Trophoblast cell (in vitro differentiated cells and primary cell): ENCODE results near the gene CCDC80. TPM values are rescaled to one million over a fixed set of nuclear protein-coding genes. Genes with fewer than 3 reads are reported as not detected.

ENCODE experiments used
- DNase-seq, 2 donors: peaks; one replicate each; pipeline ENCODE4 v3.0.0-alpha.2; 2016
- H2AFZ ChIP-seq: 2 replicates; pipeline ENCODE4 v1.6.1; 2013; ENCODE audit warnings: low read length, moderate library complexity, mild to moderate bottlenecking; ENCODE audit not compliant: insufficient read depth, poor library complexity
- H2AK5ac ChIP-seq: 2 replicates; pipeline ENCODE4 v1.6.1; 2013; ENCODE audit warnings: mild to moderate bottlenecking, low read length
- H2BK120ac ChIP-seq: 2 replicates; pipeline ENCODE4 v1.6.1; 2013; ENCODE audit warnings: low read length, mild to moderate bottlenecking, moderate library complexity; ENCODE audit not compliant: insufficient read depth, poor library complexity
- H2BK12ac ChIP-seq: 2 replicates; pipeline ENCODE4 v1.6.1; 2013; ENCODE audit warnings: mild to moderate bottlenecking, low read length, moderate library complexity
- H2BK5ac ChIP-seq: 2 replicates; pipeline ENCODE4 v1.6.1; 2013; ENCODE audit warnings: low read length, low read depth, moderate library complexity, mild to moderate bottlenecking; ENCODE audit not compliant: poor library complexity
- H3K14ac ChIP-seq: 2 replicates; pipeline ENCODE4 v1.6.1; 2013; ENCODE audit warnings: mild to moderate bottlenecking, low read length
- H3K18ac ChIP-seq: 2 replicates; pipeline ENCODE4 v1.6.1; 2013; ENCODE audit warnings: mild to moderate bottlenecking, low read length
- H3K23ac ChIP-seq: 2 replicates; pipeline ENCODE4 v1.6.1; 2013; ENCODE audit warnings: low read length
- H3K27ac ChIP-seq: 2 replicates; pipeline ENCODE4 v1.5.1; 2013; ENCODE audit warnings: low read depth, mild to moderate bottlenecking, inconsistent platforms, low read length, moderate library complexity
- H3K27me3 ChIP-seq: 2 replicates; pipeline ENCODE4 v1.6.1; 2013; ENCODE audit warnings: inconsistent platforms, mild to moderate bottlenecking, low read length, moderate library complexity; ENCODE audit not compliant: insufficient read depth
- H3K36me3 ChIP-seq, 2 experiments: 1 replicate in 1 of 2; 2 replicates in 1 of 2; pipeline ENCODE4 v1.6.1; 2013; ENCODE audit warnings: low read length in 2 of 2, mild to moderate bottlenecking in 2 of 2, moderate library complexity in 1 of 2; ENCODE audit not compliant: insufficient read depth in 2 of 2, control insufficient read depth in 1 of 2
- H3K4ac ChIP-seq: 2 replicates; pipeline ENCODE4 v1.6.1; 2013; ENCODE audit warnings: low read depth, mild to moderate bottlenecking, low read length, moderate library complexity
- H3K4me1 ChIP-seq, 2 experiments: 1 replicate in 1 of 2; 2 replicates in 1 of 2; pipeline ENCODE4 v1.6.1; 2013; ENCODE audit warnings: low read length in 2 of 2, mild to moderate bottlenecking in 2 of 2, moderate library complexity in 1 of 2; ENCODE audit not compliant: insufficient read depth in 2 of 2, control insufficient read depth in 1 of 2
- H3K4me2 ChIP-seq: 2 replicates; pipeline ENCODE4 v1.6.1; 2013; ENCODE audit warnings: inconsistent platforms, mild to moderate bottlenecking, low read length, moderate library complexity
- H3K4me3 ChIP-seq: 2 replicates; pipeline ENCODE4 v1.5.1; 2013; ENCODE audit warnings: mild to moderate bottlenecking, low read depth, low read length, inconsistent platforms
- H3K79me1 ChIP-seq: one replicate; pipeline ENCODE4 v1.6.1; 2013; ENCODE audit warnings: low read length
- H3K79me2 ChIP-seq: 2 replicates; pipeline ENCODE4 v1.6.1; 2013; ENCODE audit warnings: low read length, mild to moderate bottlenecking; ENCODE audit not compliant: control insufficient read depth, insufficient read depth, poor library complexity
- H3K9ac ChIP-seq: 2 replicates; pipeline ENCODE4 v1.6.1; 2013; ENCODE audit warnings: mild to moderate bottlenecking, low read length
- H3K9me3 ChIP-seq: 2 replicates; pipeline ENCODE4 v1.6.1; 2013; ENCODE audit warnings: low read depth, mild to moderate bottlenecking, control low read depth, inconsistent platforms, low read length; ENCODE audit not compliant: insufficient read depth
- H4K12ac ChIP-seq: 2 replicates; pipeline ENCODE4 v1.6.1; 2013; ENCODE audit warnings: low read depth, mild to moderate bottlenecking, low read length, moderate library complexity
- H4K8ac ChIP-seq: 2 replicates; pipeline ENCODE4 v1.6.1; 2013; ENCODE audit warnings: low read depth, mild to moderate bottlenecking, low read length, moderate library complexity
- H4K91ac ChIP-seq: one replicate; pipeline ENCODE4 v1.6.1; 2013; ENCODE audit warnings: low read depth, mild to moderate bottlenecking, low read length, moderate library complexity
- WGBS: extraction: QIAGEN DNeasy Blood & Tissue Kit; methylation state at CpG from one replicate; pipeline ENCODE4 v1.1.7; 2013; ENCODE audit warnings: missing lambda C conversion rate; ENCODE audit not compliant: insufficient read length, insufficient coverage; ENCODE audit errors: extremely low coverage; 5-methylcytosine and 5-hydroxymethylcytosine counted together
- polyA plus RNA-seq: library from polyadenylated mRNA; stranded (reverse); fragments of 200-250 nt; gene quantifications from 2 replicates; pipeline ENCODE4 v1.2.3, GENCODE V29; 2013

CCDC80 gene
- polyA plus RNA-seq: 175 and 183 TPM in 2 replicates

GRCh38 chr3:112640930-112641801 lies at the start of gene CCDC80:
CCDC80 (minus strand) TSS chr3:112641143; CDS start chr3:112639905, 1,238 bp downstream.
- Histone ChIP-seq H2BK12ac (peak within 1 kb of the TSS; percentile 62), H4K91ac (peak within 1 kb of the TSS; percentile 73), H2BK120ac (peak within 1 kb of the TSS; percentile 89), H3K18ac (peak within 1 kb of the TSS; percentile 51), H3K9me3 (peaks cover 6% of the 10 kb centered on the region), H2BK5ac (peak within 1 kb of the TSS; percentile 55), H3K79me2 (peaks cover 10% of the 10 kb centered on the region), H3K14ac (peak within 1 kb of the TSS; percentile 57), H3K9ac (peak within 1 kb of the TSS; percentile 28), H3K27ac (peak within 1 kb of the TSS; percentile 78), H3K36me3 (peaks cover 12 to 15% of the 10 kb centered on the region in 2 experiments), H3K4me3 (peak within 1 kb of the TSS; percentile 41), H4K12ac (no peak within 1 kb of the TSS), H3K4ac (peak within 1 kb of the TSS; percentile 62), H3K4me2 (peak within 1 kb of the TSS; percentile 55), H3K4me1 (peaks cover 23 to 41% of the 10 kb centered on the region in 2 experiments), H2AK5ac (peak within 1 kb of the TSS; percentile 42), H4K8ac (peak within 1 kb of the TSS; percentile 21), H2AFZ (peak within 1 kb of the TSS; percentile 4), H3K79me1 (peaks cover 30% of the 10 kb centered on the region), H3K27me3 (no peaks in the 10 kb centered on the region), H3K23ac (no peak within 1 kb of the TSS)
- no CpG with 5 or more reads among the region's 6 CpGs for WGBS
- DNase-seq: peak; percentile 76 to 96

DNA sequence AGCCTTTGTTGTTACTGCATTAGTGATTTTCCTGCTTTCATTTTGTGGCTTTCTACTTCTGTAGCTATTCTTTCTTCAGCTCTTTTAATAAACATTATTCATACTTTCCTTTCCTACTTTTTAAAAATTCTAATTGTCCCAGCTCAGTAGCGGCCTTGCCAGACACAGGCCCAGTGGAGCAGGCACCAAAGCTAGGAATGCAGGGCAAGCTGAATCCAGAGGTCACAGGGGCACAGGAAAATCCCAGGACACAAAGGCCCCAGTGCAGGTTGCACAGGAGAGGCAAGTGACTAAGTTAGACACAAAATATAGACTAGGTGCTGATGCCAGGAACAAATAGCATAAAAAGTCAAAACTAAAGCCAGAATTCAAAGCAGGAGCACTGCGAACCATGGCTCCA lies 49.0 kb upstream of the CCDC80 start:
- Histone ChIP-seq H3K36me3 (no peaks in the 10 kb centered on the region), H2BK120ac (peak overlapping the region; percentile 73), H3K27me3 (no peaks in the 10 kb centered on the region), H4K8ac (no peak overlapping the region), H3K9me3 (no peaks in the 10 kb centered on the region), H3K9ac (no peak overlapping the region), H3K79me2 (peaks cover 2% of the 10 kb centered on the region), H3K4me1 (peaks cover 28 to 32% of the 10 kb centered on the region in 2 experiments), H3K79me1 (peaks cover 49% of the 10 kb centered on the region), H3K27ac (peak overlapping the region; percentile 99), H4K91ac (peak overlapping the region; percentile 85), H4K12ac (no peak overlapping the region), H2AK5ac (no peak overlapping the region), H2BK12ac (peak overlapping the region; percentile 44), H3K4me3 (no peak overlapping the region), H3K4me2 (no peak overlapping the region), H3K4ac (no peak overlapping the region), H2AFZ (no peak overlapping the region), H3K14ac (no peak overlapping the region), H3K18ac (no peak overlapping the region), H3K23ac (no peak overlapping the region), H2BK5ac (peak overlapping the region; percentile 60)
- WGBS: no CpG with 5 or more reads among the region's 2 CpGs
- DNase-seq: no peak

DNA sequence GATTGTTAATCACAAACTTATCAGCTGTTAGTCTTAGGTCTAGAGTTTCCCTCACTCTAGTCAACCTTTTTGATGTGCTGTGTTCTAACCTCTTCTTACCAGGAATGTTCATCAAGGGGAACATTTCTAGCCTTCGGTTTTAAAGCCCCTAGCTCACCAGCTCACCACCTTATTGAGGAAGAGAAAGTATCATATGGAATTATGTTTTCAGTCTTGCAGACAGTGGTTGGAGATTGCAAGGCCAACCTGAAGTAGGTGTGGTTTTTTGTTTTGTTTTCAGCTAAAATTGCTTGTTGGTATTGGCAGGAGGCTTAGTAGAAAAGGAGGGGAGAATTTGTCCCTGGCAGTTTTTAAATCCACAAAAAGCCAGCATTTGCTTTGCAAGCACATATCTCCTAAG lies 48.4 kb upstream of the CCDC80 start:
- H3K4ac ChIP-seq: peak overlapping the region; percentile 44
- no CpG with 5 or more reads among the region's 1 CpG for WGBS

DNA sequence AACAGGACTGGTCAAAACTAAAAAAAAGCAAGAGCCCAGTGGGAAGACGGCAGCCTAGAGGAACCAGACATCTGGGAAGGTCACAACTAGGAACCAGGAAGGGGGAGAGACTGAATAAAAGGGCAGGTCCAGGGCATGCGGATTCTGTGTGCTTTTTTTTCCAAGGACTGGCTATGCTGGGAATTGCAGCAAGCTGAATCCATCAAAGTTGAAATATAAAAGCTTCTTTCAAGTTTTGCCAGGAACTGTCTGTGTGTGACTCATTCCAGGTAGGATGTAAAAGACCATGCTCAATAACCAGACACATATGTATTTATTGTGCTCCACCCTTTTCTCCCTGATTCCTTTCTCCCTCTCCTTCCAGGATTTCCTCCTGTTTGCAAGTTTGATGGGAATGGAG lies 47.9 kb upstream of the CCDC80 start:
- WGBS: no CpG with 5 or more reads among the region's 2 CpGs
- H3K79me2 ChIP-seq: peaks cover 2% of the 10 kb centered on the region
- no peak overlapping the region for H3K4ac ChIP-seq
- H3K4me3 ChIP-seq: no peak overlapping the region
- H2AFZ ChIP-seq: no peak overlapping the region
- no peak overlapping the region for H3K18ac ChIP-seq
- peak overlapping the region; percentile 72 for H3K14ac ChIP-seq
- H2AK5ac ChIP-seq: no peak overlapping the region
- H3K9me3 ChIP-seq: no peaks in the 10 kb centered on the region
- H3K23ac ChIP-seq: no peak overlapping the region
- H3K79me1 ChIP-seq: peaks cover 46% of the 10 kb centered on the region
- peak overlapping the region; percentile 83 for H2BK5ac ChIP-seq
- peak overlapping the region; percentile 45 for H4K8ac ChIP-seq
- no peak overlapping the region for H3K4me2 ChIP-seq
- H3K27ac ChIP-seq: peak overlapping the region; percentile 99
- H2BK120ac ChIP-seq: peak overlapping the region; percentile 94
- H3K36me3 ChIP-seq: no peaks in the 10 kb centered on the region
- H3K4me1 ChIP-seq: peaks cover 28 to 32% of the 10 kb centered on the region in 2 experiments
- no peak overlapping the region for H4K12ac ChIP-seq
- peak overlapping the region; percentile 32 for H4K91ac ChIP-seq
- no peak overlapping the region for H3K9ac ChIP-seq
- H3K27me3 ChIP-seq: no peaks in the 10 kb centered on the region
- H2BK12ac ChIP-seq: no peak overlapping the region
- no peak for DNase-seq

More for the DNA sequence above, 48.4 kb upstream of the CCDC80 start:
- H3K4me1 ChIP-seq: peaks cover 28 to 32% of the 10 kb centered on the region in 2 experiments
- H3K27ac ChIP-seq: peak overlapping the region; percentile 99
- DNase-seq: no peak
- H3K27me3 ChIP-seq: no peaks in the 10 kb centered on the region
- peak overlapping the region; percentile 73 for H2BK120ac ChIP-seq
- peak overlapping the region; percentile 78 for H4K8ac ChIP-seq
- peak overlapping the region; percentile 60 for H2AK5ac ChIP-seq
- H3K79me2 ChIP-seq: peaks cover 2% of the 10 kb centered on the region
- H4K91ac ChIP-seq: peak overlapping the region; percentile 85
- H3K4me2 ChIP-seq: no peak overlapping the region
- H3K9me3 ChIP-seq: no peaks in the 10 kb centered on the region
- peak overlapping the region; percentile 71 for H2BK5ac ChIP-seq
- peak overlapping the region; percentile 83 for H3K14ac ChIP-seq
- no peak overlapping the region for H3K4me3 ChIP-seq
- no peak overlapping the region for H3K9ac ChIP-seq
- peaks cover 49% of the 10 kb centered on the region for H3K79me1 ChIP-seq
- no peak overlapping the region for H4K12ac ChIP-seq
- H2AFZ ChIP-seq: peak overlapping the region; percentile 8
- H3K23ac ChIP-seq: no peak overlapping the region
- peak overlapping the region; percentile 78 for H2BK12ac ChIP-seq
- no peaks in the 10 kb centered on the region for H3K36me3 ChIP-seq
- H3K18ac ChIP-seq: peak overlapping the region; percentile 76
